OCI-LY1 (cell line): ENCODE measurements around the gene C1orf35.
A peak's percentile ranks its signal among the peaks of the same experiment; 100 is the strongest.
"Not testable (repeated sequence)": the region's sequence is repeated elsewhere in the genome, so short reads cannot be mapped to it uniquely, and the experiment has no call there.

Experiments
- H2AFZ ChIP-seq: fragments of 200-600 bp; sonication (generic), shearing (Covaris generic); 2 replicates; pipeline ENCODE4 v1.6.0; 2014; ENCODE audit warnings: antibody characterized with exemption, mild to moderate bottlenecking, low read length
- H3F3A ChIP-seq: fragments of 200-600 bp; sonication (generic), shearing (Covaris generic); 2 replicates; pipeline ENCODE4 v1.6.0; 2014; ENCODE audit warnings: mild to moderate bottlenecking, antibody characterized with exemption, low read length, moderate library complexity; ENCODE audit not compliant: insufficient read depth
- H3K27ac ChIP-seq: fragments of 200-600 bp; sonication (generic); 2 replicates; pipeline ENCODE4 v1.5.1; 2014; ENCODE audit warnings: low read length, mixed run types, mild to moderate bottlenecking, low read depth; ENCODE audit not compliant: poor library complexity, severe bottlenecking
- H3K27me3 ChIP-seq: fragments of 200-600 bp; sonication (generic); 2 replicates; pipeline ENCODE4 v1.6.0; 2014; ENCODE audit warnings: antibody characterized with exemption, mild to moderate bottlenecking, low read length, moderate library complexity; ENCODE audit not compliant: insufficient read depth
- H3K36me3 ChIP-seq: fragments of 200-600 bp; sonication (generic); 2 replicates; pipeline ENCODE4 v1.6.1; 2014; ENCODE audit warnings: mild to moderate bottlenecking, antibody characterized with exemption, low read length, moderate library complexity, mixed read lengths; ENCODE audit not compliant: insufficient read depth
- H3K4me1 ChIP-seq: fragments of 200-600 bp; sonication (generic); 2 replicates; pipeline ENCODE4 v1.5.1; 2014; ENCODE audit warnings: mild to moderate bottlenecking, low read length, moderate library complexity; ENCODE audit not compliant: insufficient read depth, severe bottlenecking
- H3K4me2 ChIP-seq: fragments of 200-600 bp; sonication (generic), shearing (Covaris generic); 2 replicates; pipeline ENCODE4 v1.6.1; 2014; ENCODE audit warnings: low read length
- H3K4me3 ChIP-seq: fragments of 200-600 bp; sonication (generic); 2 replicates; pipeline ENCODE4 v1.5.1; 2014; ENCODE audit warnings: low read length, low read depth, mild to moderate bottlenecking, mixed read lengths; ENCODE audit not compliant: poor library complexity, severe bottlenecking
- H3K79me2 ChIP-seq: fragments of 200-600 bp; shearing (Covaris generic); 2 replicates; pipeline ENCODE4 v1.6.1; 2016; ENCODE audit warnings: mixed run types, low read length, mixed read lengths; ENCODE audit not compliant: insufficient read depth
- H3K9ac ChIP-seq: fragments of 200-600 bp; sonication (generic), shearing (Covaris generic); 2 replicates; pipeline ENCODE4 v1.6.1; 2014; ENCODE audit warnings: mild to moderate bottlenecking, low read length, mixed read lengths
- H3K9me2 ChIP-seq: fragments of 200-600 bp; sonication (generic), shearing (Covaris generic); 2 replicates; pipeline ENCODE4 v1.6.1; 2014; ENCODE audit warnings: low read depth, mild to moderate bottlenecking, low read length, mixed read lengths
- H3K9me3 ChIP-seq: fragments of 200-600 bp; shearing (Covaris generic); 2 replicates; pipeline ENCODE4 v1.6.1; 2014; ENCODE audit warnings: low read length, mixed read lengths
- H4K20me1 ChIP-seq: fragments of 200-600 bp; sonication (generic), shearing (Covaris generic); 2 replicates; pipeline ENCODE4 v1.6.0; 2016; ENCODE audit warnings: mild to moderate bottlenecking, low read length; ENCODE audit not compliant: insufficient read depth
- EZH2 ChIP-seq: fragments of 200-600 bp; sonication (generic), shearing (Covaris generic); IDR thresholded peaks from 2 replicates; pipeline ENCODE4 v1.8.0; 2017; ENCODE audit warnings: borderline replicate concordance, mixed run types, mild to moderate bottlenecking, antibody characterized with exemption, low read length, moderate library complexity, mixed read lengths
- TF ChIP-seq, protein P1 (sequence below): fragments of 200-600 bp; sonication (generic), shearing (Covaris generic); IDR thresholded peaks from 2 replicates; pipeline ENCODE4 v1.5.1; 2017; ENCODE audit warnings: mild to moderate bottlenecking, antibody characterized with exemption, low read length, moderate library complexity, mixed read lengths

The C1orf35 gene

DNA sequence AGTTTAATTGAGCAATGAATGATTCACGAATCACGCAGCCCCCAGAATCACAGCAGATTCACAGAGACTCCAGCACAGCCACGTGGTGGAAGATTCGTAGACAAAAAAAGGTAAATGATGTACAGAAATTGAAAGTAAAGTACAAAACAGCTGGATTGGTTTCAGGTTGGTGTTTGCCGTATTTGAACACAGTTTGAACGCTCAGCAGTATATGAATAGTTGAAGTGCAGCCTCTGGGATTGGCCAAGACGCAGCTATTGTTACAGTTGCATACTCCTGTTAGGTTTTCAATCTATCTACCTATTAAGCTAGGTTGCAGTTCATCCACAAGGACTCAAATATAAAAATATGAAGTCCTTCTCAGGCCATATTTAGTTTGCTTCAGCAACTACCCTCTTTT is 9.0 kb upstream of the C1orf35 start:
- Histone ChIP-seq H3F3A (no peaks in the 10 kb centered on the region), H3K9me3 (no peaks in the 10 kb centered on the region), H3K9ac (no peak overlapping the region), H3K79me2 (peaks cover 8% of the 10 kb centered on the region), H3K9me2 (no peaks in the 10 kb centered on the region), H3K27me3 (no peaks in the 10 kb centered on the region), H3K4me3 (no peak overlapping the region), H2AFZ (no peak overlapping the region), H4K20me1 (no peaks in the 10 kb centered on the region), H3K27ac (no peak overlapping the region), H3K36me3 (peaks cover 7% of the 10 kb centered on the region; the same call in 1 of the 2 replicates), H3K4me2 (no peak overlapping the region), H3K4me1 (peaks cover 25% of the 10 kb centered on the region)
- TF ChIP-seq, protein P1, sequence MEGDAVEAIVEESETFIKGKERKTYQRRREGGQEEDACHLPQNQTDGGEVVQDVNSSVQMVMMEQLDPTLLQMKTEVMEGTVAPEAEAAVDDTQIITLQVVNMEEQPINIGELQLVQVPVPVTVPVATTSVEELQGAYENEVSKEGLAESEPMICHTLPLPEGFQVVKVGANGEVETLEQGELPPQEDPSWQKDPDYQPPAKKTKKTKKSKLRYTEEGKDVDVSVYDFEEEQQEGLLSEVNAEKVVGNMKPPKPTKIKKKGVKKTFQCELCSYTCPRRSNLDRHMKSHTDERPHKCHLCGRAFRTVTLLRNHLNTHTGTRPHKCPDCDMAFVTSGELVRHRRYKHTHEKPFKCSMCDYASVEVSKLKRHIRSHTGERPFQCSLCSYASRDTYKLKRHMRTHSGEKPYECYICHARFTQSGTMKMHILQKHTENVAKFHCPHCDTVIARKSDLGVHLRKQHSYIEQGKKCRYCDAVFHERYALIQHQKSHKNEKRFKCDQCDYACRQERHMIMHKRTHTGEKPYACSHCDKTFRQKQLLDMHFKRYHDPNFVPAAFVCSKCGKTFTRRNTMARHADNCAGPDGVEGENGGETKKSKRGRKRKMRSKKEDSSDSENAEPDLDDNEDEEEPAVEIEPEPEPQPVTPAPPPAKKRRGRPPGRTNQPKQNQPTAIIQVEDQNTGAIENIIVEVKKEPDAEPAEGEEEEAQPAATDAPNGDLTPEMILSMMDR, result no peak
- TF ChIP-seq EZH2, result no peak

DNA sequence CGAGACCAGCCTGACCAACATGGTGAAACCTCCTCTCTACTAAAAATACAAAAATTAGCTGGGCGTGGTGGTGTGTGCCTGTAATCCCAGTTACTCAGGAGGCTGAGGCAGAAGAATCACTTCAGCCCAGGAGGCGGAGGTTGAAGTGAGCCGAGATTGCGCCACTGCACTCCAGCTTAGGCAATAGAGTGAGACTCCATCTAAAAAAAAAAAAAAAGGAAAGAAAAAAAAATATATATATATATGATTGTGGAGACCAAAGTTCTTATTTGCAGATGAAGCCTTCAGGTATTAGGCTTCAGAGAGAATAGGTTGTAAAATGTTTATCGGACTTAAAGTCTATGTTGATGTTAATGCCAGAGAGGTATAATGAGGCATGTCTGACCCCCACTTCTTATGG is 8.2 kb upstream of the C1orf35 start:
- H4K20me1 ChIP-seq, H3K4me3 ChIP-seq, H3K27me3 ChIP-seq, H2AFZ ChIP-seq, H3K4me2 ChIP-seq, H3K9ac ChIP-seq, H3K9me2 ChIP-seq, H3F3A ChIP-seq, H3K9me3 ChIP-seq, H3K27ac ChIP-seq, H3K79me2 ChIP-seq: not testable (repeated sequence)
- Histone ChIP-seq H3K36me3 (peaks cover 15% of the 10 kb centered on the region; the same call in 1 of the 2 replicates), H3K4me1 (peaks cover 25% of the 10 kb centered on the region)

DNA sequence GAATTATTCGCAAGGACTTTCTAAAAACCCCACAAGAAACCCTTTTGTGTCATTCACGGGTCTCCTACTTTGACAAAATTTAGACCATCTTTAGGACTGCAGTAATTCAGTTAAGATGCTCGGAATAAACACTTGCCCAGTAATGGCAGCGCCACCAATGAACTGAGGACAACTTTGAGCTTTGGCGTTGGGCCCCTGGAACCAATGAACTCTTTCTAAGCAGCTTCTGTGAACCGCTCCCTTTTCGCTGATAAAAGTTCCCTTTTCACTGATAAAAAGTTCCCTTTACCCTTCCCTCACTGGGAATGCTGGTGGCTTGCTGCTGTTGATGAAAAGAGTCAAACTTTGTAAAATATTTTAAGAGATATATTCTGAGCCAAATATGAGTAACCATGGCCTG is 7.4 kb upstream of the C1orf35 start:
- no peak overlapping the region for H3K4me3 ChIP-seq
- no peak for TF ChIP-seq EZH2
- TF ChIP-seq, protein P1, result no peak
- H3K36me3 ChIP-seq, result peaks cover 22% of the 10 kb centered on the region; the same call in 1 of the 2 replicates
- H3F3A ChIP-seq, result no peaks in the 10 kb centered on the region
- no peaks in the 10 kb centered on the region for H4K20me1 ChIP-seq
- no peak overlapping the region for H3K27ac ChIP-seq
- H3K4me2 ChIP-seq, result peak overlapping the region; percentile 100; the same call in 1 of the 2 replicates
- peaks cover 8% of the 10 kb centered on the region for H3K79me2 ChIP-seq
- no peaks in the 10 kb centered on the region for H3K9me3 ChIP-seq
- H2AFZ ChIP-seq, result no peak overlapping the region
- no peak overlapping the region for H3K9ac ChIP-seq
- H3K9me2 ChIP-seq, result no peaks in the 10 kb centered on the region
- peaks cover 25% of the 10 kb centered on the region for H3K4me1 ChIP-seq
- H3K27me3 ChIP-seq, result no peaks in the 10 kb centered on the region

DNA sequence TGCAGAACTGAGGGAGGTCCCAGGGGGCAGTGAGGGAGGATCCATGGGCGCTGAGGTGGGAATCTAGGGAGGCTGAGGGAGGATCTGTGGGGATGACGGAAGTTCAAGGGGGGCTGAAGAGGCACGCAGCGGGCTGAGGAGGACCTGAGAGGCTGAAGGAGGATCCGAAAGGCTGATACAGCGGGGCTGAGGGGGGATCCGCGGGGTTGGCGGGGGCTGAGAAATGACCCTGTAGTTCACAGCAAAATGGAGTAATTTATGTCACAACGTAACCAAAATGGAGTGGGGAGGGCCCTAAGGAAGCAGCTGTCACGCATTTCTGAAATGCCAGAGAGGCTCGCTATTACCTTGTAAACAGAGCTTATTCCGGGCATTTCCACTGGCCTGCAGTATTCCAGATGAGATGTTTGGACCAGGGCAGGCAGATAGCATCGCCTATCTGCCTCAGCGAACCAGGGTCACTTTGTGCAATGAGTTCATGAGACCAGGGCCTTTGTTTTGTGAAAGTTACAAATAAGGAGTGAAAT is 6.9 kb upstream of the C1orf35 start:
- peaks cover 28% of the 10 kb centered on the region; the same call in 1 of the 2 replicates for H3K36me3 ChIP-seq
- no peaks in the 10 kb centered on the region for H3K27me3 ChIP-seq
- peak overlapping the region; percentile 100 for H3K4me2 ChIP-seq
- H3K9ac ChIP-seq, result peak overlapping the region; percentile 66
- H3K4me3 ChIP-seq, result peak overlapping the region; percentile 100
- peaks cover 8% of the 10 kb centered on the region for H3K79me2 ChIP-seq
- H4K20me1 ChIP-seq, result no peaks in the 10 kb centered on the region
- no peaks in the 10 kb centered on the region for H3F3A ChIP-seq
- H3K9me3 ChIP-seq, result no peaks in the 10 kb centered on the region
- H2AFZ ChIP-seq, result peak overlapping the region; percentile 6
- TF ChIP-seq, protein P1, result no peak
- no peak for TF ChIP-seq EZH2
- no peak overlapping the region for H3K27ac ChIP-seq
- peaks cover 25% of the 10 kb centered on the region for H3K4me1 ChIP-seq
- no peaks in the 10 kb centered on the region for H3K9me2 ChIP-seq
